ENCODE data around the gene SORCS3.

Gene SORCS3

DNA sequence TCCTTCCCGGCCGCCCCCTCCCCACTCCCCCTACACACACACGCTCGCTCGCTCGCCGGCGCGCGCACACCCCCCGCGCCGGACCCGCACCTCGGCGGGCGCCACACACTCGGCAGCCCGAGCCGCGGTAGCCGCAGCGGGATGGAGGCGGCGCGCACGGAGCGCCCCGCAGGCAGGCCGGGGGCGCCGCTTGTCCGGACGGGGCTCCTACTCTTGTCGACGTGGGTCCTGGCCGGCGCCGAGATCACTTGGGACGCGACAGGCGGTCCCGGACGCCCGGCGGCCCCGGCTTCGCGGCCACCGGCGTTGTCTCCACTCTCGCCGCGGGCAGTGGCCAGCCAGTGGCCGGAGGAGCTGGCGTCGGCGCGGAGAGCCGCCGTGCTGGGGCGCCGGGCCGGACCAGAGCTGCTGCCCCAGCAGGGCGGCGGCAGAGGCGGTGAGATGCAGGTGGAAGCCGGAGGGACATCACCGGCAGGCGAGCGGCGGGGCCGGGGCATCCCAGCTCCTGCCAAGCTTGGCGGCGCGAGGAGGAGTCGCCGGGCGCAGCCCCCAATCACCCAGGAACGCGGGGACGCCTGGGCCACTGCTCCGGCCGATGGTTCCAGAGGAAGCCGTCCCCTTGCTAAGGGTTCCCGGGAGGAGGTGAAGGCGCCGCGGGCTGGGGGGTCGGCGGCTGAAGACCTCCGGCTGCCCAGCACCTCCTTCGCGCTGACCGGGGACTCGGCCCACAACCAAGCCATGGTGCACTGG is at the start of gene SORCS3:
SORCS3 (plus strand) TSS at position 104 of the 750 bp plus-strand sequence.
- DNase-seq (ENCODE audit: low read depth in 2 of 2), result no peak

DNA sequence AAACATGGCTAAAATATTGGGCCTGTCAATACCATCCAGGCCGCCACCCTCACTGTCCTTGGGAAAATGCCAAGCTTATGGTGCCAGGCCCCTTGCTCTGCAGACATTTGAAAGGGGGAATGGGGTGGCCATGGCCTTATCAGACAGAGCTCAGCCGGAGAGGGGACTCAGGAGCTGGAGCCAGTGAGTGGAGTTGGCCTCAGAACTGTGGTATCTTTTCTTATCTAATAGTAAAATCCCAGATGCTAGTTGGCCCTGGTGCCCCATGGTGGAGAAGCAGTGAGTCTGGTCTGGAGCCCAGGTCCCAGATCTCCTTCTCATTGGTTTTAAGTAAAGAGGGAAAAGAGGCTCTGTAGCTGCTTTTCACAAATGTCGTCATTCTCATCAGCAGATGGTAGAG is 49.6 kb upstream of the SORCS3 start:
- DNase-seq (ENCODE audit: low read depth in 2 of 2), result no peak

DNA sequence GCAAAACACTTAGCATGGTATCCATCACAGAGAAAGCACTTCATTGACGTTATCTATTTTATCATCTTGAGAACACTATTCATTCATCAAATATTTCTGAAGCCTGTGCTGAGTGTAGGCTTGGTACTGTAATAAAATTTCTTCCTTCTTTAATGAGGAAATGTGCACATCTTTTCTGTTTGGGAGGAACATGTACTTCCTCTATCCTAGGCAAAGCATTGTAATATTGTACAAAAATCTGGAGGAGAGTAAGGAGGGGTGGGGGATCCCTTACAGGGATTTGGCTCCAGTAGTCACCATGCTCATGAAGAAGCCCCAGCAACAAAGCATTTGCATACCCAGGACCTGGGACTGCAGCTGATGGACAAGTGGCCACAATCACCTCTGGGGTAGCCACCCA is 39.9 kb upstream of the SORCS3 start:
- no peak for DNase-seq (ENCODE audit: low read depth in 2 of 2)

DNA sequence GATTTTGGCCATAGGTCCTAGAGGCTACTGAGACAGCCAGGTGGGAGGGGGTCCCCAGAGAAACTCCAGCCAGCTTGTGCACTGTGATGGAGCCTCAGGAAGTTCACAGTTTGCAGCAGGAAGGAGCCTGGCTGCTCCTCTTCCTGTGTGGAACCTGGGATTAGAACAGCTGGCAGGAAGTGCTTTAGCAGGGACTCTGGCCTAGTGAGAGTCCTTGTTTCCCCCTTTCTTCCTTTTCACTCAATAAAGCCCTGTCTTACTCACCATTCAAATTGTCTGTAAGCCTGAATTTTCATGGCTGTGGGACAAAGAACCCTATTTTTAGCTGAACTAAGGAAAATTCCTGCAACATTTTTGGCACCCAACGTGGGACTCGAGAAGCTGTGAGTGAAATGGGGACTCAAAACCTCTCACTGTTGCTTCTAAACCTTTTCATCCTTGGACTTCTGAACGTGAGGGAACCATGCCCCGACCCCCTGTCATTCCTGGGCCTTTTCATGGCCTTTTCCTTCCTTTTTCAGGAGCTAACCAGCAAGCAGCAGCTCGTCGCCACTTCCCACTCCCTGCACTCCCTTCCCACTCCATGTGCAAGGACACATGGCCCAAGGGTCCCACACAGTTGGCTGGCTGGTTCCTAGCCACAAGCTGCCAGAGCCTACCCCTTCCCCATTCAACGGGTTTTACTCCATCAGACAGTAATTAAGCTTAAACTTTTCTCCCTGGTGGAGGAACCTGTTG is 32.8 kb upstream of the SORCS3 start:
- no peak for DNase-seq (ENCODE audit: low read depth in 2 of 2)

DNA sequence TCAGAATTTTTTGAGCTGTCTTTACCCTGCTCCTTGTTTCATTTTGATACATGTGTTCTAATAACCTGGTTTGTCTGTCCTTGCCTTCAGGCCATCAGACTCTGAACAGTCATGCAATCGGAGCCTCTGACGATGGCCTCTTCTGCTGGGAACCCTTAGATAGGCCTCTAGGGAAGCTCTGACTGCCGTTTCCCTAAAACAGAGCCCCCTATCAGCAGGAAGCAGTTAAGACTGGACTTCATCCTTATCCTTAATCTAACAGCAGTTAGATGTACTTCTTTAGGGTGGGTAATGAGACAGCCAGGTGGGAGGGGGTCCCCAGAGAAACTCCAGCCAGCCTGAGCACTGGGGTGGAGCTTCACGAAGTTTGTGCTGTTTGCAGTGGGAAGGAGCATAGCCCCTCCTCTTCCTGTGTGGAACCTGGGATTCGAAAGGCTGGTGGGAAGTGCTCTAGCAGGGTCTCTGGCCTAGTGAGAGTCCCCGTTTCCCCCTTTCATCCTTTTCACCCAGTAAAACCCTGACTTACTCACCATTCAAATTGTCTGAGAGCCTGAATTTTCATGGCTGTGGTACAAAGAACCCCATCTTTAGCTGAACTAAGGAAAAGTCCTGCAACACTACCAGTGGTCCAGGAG is 28.4 kb upstream of the SORCS3 start:
- no peak for DNase-seq (ENCODE audit: low read depth in 2 of 2)

DNA sequence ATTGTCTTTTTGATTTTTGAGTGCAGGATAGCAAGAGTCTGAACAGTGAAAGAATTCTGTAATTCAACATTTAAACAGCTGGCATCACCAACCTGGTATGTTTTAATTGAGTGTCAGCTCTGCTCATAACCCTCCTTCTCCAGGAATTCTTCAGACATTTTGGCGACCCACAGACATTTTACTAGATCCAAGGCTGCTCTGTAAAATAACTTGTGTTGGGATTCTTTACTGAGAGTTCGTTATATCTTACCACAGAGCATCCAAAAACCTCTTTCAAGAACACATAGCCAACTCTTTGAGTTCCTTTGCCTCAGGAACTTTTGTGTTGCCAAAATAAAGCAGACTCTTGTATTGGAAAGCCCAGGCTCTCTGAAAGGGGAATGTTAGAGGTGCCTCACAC is 27.7 kb upstream of the SORCS3 start:
- no peak for DNase-seq (ENCODE audit: low read depth in 2 of 2)

DNA sequence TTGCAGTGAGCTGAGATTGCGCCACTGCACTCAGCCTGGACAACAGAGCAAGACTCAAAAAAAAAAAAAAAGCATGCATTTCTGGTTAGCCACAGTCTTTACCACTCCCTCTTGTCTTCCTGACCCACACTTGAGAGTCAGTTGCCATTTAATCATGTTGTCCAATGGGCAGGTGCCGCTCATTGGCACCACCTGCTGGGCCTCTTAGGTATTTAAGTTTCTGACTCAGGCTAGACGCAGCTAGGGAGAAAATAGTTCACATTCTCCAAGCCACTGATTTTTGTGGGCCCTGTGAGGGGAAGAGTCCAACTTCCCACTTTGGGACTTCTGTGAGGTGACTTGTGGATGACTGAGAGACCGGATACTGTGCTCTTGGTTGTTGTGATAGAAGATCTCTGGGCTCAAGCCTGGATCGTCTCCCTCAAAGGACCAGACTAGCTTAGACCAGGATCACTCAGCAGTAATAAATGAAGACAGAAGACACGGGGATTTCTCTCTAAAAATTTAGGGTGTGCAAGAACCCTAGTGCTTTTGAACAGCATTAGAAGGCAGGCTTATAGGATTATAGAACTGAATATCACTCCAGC is 26.8 kb upstream of the SORCS3 start:
- DNase-seq (ENCODE audit: low read depth in 2 of 2), result peak in 1 of 2 donors; percentile 17

DNA sequence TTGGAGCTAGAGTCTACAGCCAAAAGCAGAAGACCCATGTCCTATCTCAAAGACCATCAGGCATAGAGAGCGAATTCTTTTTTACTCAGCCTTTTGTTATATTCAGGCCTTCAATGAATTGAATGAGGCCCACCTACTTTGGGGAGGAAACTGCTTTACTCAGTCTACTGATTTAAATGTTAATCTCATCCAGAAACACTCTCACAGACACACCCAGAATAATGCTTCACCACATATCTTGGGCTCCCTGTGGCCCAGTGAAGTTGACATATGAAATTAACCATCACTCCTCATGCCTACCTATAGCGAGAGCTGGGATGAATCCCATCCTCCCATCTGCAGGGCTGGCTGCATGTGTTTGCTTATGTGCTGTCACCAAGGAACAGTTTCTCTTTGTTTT is 26.0 kb upstream of the SORCS3 start:
- DNase-seq (ENCODE audit: low read depth in 2 of 2), result no peak

DNA sequence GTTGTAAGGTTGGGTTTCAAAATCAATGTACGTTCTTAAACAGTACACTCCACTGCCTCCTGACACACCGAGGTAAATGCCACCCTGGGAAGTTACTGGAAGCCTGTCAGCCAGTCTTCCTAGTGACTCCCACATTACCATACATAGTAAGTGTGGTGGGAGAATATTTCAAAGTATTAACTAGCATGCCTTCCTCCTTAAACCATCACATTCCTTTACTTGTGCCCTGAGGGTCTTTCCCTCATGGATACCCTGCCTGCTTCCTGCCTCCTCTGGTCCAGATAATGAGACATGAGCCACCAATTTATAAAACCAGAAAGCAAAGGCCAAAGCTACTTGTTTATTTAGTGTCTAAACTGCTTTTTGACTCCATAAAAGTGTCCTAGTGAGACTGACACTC is 23.3 kb upstream of the SORCS3 start:
- no peak for DNase-seq (ENCODE audit: low read depth in 2 of 2)

DNA sequence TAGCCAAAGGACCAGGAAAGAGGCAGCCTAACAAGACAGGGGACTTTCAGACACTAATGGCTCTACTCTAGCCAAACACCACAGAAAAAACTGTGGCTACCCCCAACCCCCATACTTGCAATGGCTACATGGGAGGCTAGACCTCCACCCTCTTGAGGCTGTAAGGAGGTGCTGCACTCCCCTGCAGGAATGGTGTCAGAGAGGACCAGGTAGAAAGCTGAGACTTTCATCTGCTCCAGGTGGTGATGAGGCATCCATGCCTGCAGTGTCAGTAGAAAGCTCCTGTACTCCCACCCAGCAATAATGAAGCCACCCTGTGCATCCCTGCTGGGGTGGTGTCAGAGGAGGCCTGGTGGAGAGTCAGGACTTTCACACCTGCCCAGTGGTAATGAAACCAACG is 18.9 kb upstream of the SORCS3 start:
- no peak for DNase-seq (ENCODE audit: low read depth in 2 of 2)

DNA sequence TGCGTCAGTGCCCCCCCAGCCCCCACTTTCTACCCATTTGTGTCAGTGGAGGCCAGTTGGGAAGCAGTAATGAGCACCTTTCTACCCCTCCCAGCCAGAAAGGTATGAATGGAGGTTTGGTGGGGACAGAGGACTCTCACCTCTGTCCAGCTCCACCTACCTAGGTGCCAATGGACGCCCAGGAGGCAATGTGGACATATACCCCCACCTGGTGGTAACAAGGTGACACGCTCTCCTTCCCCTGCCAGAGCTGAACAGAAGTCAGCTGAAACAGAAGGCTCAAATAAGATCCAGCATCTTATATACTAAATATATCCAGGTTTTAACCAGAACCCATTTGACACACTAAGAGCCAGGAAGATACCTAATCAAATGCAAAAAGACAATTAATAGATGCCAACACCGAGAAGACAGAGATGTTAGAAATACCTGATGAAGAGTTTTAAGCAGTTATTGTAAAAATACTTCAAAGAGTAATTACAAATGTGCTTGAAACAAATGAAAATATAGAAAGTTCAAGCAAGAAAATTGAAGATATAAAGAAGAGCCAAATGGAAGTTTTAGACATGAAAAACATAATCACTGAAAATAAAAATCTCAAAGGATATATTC is 18.4 kb upstream of the SORCS3 start:
- DNase-seq (ENCODE audit: low read depth in 2 of 2), result no peak

DNA sequence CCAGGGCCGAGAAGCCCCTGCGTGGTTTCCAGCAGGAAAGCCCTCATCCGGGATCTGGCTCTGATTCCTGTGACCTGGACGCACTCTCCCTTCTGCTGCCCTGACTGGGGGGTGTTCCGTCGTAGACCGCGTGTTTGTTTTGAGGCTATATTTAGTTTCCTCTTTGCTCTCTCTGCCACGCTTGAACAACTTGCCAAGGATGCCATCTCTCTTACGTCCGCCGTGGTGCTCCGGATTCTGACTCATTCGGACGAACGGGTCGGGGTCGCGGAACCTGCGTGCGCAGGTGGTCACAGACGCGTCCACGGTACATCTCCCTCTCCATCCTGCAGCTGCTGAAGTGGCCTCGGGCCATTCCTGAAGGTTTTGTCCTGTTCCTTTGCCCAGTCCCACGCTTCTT is 10.4 kb upstream of the SORCS3 start:
- no peak for DNase-seq (ENCODE audit: low read depth in 2 of 2)

DNA sequence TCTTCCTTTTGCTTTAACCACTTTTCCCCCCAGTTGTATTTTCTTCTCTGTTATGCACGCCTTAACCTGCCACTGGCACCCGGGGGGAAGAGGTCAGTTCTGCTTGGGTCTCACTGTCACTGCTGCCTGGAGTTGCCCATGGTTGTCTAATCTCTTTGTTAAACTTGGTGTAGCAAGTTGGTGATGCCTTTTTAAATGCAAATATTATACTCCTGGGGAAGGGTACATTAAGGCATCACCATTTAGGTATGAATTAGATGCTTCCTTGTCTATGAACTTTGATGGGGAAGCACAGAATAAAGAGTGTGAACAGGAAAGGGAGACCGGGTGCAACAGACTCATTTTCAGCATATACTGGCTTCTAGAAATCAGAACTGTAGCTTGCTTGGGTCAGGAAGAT is 9.1 kb upstream of the SORCS3 start:
- DNase-seq (ENCODE audit: low read depth in 2 of 2), result no peak

DNA sequence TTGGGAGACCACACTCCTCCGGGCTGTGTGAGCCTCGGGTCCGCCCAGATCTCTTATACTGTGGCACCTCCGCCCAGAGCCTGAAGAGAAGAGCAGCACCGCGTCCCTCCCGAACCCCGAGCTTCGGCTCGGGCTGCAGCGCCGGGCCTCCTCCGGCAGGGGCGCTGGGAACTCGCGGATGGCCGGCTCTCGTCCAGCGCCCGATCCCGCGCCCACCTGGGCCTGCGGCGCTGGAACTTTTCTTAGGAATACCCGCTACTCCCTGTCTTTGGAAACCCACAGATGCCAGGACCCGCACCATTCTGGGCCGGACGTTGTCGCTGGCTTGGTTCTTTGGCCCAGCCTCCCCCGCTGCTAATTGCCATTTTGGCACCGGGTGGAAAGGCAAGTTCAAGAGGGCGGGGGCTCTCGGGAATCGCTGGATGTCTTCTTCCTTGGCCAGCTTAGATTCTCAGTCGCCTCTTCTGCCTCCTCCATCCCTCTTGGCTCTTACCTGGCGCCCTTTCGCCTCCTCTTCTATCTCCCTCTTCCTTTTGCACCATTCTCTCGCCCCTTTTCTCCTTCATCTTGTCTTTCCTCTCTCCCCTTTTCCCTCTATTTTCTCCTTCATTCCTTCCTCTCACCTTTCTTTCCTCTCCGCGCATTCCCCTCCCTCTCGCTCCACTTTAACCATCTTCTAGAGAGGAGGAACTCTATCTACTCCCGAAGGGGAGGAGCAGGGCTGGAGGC is 2.1 kb upstream of the SORCS3 start:
- no peak for DNase-seq (ENCODE audit: low read depth in 2 of 2)

DNA sequence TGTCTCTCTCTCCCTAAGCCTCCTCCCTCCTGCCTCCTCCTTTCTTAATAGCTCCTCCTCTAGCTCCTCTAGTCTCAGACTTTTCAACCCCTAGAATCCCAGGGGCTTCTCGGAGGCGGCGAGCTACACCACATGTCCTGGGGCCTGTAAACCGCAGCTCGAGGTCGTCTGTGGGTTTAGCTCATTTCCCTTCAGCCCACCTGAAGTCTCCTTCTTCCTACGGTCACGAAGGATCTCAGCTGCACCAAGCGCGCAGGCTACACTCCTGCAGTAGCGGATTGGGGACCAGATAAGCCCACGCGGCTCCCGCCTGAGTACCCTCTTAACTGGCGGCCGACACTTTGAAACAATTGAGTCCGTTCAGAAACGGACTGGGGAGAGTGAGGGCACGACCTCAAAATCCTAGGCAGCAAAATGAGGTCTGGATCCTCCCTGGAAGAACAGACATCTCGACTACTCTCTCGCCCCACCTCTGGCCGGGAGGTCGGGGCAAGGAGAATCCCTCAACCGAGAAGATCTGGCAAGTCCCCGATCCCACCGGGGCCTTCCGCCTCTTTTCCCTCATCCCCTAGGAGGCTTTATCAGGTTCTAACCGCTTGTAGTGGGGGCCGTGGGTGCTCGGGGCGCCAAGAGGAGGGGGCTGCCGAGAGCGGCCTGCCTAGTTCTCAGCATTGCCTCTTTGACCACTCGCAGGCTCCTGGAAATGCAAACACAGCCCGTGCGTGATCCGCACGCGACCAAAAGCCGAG is 1.3 kb upstream of the SORCS3 start:
- DNase-seq (ENCODE audit: low read depth in 2 of 2), result no peak

DNA sequence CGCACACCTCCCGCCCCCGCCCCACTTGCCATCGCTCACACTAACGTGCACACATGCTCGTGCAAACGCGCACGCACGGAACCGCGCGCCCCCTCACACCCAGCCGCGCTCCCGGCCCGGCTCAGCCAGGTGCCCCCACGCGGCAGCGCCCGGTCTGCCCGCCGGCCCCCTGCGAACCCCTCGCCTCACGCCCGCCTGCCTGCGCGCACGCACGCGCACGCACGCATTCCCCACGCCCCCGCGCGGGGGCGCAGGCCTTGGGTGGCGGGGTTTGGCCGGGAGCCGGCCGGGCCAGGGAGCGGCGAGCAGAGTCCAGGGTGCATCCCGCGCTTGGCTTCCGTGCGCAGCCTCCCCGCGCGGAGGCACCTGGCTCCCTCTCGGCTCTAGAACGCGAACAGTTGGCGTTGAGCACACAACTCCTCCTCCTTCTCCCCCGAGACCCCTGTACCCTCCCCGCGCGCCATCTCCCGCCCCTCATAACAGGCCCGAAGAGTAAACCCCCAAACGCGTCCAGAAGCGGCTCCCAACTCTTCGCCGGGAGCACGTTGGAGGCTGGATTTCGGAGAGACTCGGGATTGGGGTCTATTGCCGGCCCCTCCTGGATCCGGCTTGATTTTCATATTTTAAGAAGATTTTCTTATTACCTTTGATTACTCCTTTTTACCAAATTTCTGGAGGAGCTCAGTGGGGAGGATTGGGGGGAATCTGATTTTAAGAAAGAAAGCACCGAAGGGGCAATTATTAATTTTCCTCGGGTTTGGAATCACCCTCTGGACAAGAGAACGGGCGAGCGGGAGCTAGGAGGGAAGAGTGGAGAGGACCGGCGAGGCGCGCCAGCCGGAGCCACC is 527 bp upstream of the SORCS3 start:
- DNase-seq (ENCODE audit: low read depth in 2 of 2), result no peak

DNA sequence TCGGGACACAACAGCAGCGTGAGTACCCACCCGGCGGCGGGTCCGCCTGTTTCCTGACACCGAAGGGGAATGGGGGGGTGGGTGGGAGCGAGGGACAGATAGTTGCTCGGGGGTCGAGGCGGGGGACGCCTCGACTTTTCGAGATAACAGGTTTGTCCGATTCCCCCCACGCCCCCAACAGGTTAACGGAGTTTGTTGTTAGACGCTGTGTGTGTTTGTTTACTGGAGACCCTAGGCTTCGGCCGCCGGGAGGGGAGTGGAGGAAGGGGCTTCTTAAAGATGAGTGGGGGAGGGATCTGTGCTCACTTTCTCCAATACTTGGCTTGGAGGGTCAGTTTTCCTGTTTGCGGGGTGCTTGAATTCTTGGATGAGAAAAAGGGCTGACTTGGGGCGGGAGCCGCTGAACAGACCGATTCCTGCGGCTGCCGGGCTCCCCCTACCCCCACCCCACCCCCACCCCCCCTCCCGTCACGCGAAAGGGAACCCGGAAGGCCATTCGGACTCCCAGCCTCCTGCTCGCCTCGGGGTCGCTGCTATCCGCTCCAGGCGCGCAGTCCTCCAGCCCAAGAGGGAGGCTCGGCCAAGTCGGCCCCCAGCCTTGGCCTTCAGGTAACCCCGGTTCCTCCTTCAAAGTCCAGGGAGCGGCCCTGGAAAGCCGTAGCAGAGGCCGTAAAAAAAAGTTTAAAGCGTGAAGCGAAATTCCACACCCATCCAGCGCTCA is 1.0 kb downstream of the SORCS3 start:
- DNase-seq (ENCODE audit: low read depth in 2 of 2), result no peak

DNA sequence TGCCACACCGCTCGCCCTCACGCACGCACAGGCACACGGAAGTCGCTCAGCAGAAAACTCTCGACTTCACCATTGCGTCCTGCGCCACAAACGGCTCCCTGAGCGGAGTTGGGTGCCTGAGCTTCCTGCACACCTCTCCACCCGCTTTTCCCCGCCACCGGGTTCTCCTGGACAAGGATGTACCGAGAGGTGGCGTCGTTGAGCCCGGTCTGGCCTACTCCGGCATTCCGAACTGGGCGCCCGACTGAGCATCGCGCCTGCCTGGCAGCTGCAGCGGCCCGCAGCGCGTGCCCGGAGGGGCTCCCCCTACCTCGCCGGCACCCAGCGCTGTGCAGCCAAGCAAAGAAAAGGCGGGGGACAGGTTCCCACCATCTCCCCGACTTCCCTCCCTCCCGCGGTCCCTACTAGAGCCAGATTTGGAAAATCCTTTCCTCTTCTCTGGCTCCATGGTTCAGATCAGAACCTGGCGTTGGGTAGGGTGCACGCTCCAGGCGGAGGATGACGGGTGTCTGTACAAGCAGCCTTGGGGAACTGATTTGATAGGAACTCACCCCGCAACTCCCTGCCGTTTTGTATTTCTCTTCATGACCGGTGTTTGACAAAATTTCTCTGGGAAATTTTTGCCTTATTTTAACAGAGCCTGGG is 1.7 kb downstream of the SORCS3 start:
- peak in 1 of 2 donors; percentile 26 for DNase-seq (ENCODE audit: low read depth in 2 of 2)

DNA sequence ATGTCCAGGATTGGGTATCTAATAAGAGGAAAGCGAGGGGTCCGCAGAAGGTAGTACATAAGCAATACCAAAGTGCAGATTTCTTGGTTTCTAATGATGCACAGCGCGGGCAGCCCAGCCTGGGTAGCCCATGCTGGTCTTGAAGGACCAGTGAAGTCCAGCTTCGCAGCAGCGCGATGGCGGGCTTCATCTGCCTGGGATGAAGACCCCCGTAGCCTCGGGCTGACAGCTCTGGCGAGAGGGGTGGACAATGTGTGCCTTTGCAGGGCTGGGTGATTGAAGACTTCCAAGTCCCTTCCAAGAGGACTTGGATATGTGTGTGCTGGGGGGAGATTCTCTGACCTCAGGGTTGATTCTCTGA is 2.2 kb downstream of the SORCS3 start:
- no peak for DNase-seq (ENCODE audit: low read depth in 2 of 2)

Measured in stimulated activated CD8-positive, alpha-beta memory T cell treated with anti-CD3 and anti-CD28 coated beads, Interleukin-2, amount 100 ng/mL, for 48 hours (primary cell).